ENCODE data around the gene SIL1. TPM values are rescaled to one million over a fixed set of nuclear protein-coding genes. Genes with fewer than 3 reads are reported as not detected.

Gene SIL1
- total and polyA plus RNA-seq, 2 donors (not counting 3 experiments of a cell fraction or from before 2014, with no cell fraction given) = 47.6 to 67.2 TPM

DNA sequence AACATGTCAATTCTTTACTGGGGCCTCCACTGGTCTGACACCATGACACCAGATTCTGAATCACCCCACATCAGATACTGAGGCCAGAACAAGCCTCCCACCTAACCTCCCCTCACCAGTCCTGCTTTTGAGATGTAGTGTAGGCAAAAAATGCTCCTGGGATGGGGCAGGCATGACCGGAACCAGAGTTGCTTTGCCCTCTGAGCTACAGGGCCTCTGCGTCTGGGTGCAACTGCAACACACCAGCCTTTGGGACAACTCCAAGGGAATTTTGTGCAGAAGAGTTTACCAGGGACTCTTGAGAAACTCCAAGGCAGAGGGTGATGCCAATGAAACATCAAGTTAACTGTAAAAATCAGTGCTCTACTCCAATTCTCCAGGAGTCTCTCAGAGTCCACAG is 79.4 kb downstream of the SIL1 start:
- CTCF ChIA-PET = no interaction called here
- dilution Hi-C loops (cut with MboI; ENCODE audit: extremely low pct_ligation_motif_present, low sequenced_read_pairs) = no loop called here

More for the DNA sequence above, 79.4 kb downstream of the SIL1 start:
- TF ChIP-seq EZH2 (IDR thresholded peaks at IDR 0.05; ENCODE audit: borderline replicate concordance, low read depth, low read length, severe bottlenecking) (no peak), POLR2A (IDR thresholded peaks at IDR 0.05; ENCODE audit: low read depth, low read length) (no peak), MYC (IDR thresholded peaks at IDR 0.05; ENCODE audit: low read depth, low read length) (no peak), POLR2AphosphoS5 (IDR thresholded peaks at IDR 0.05; ENCODE audit: insufficient read depth, low read depth, low read length) (no peak), GATA2 (IDR thresholded peaks at IDR 0.05; ENCODE audit: insufficient read depth, insufficient read length, low read depth, low read length) (no peak), FOS (IDR thresholded peaks at IDR 0.05; ENCODE audit: borderline replicate concordance, insufficient read depth, low read length) (no peak), JUN (IDR thresholded peaks at IDR 0.05; ENCODE audit: borderline replicate concordance, insufficient read depth, insufficient read length, low read depth) (no peak)
- TF ChIP-seq, protein P1, sequence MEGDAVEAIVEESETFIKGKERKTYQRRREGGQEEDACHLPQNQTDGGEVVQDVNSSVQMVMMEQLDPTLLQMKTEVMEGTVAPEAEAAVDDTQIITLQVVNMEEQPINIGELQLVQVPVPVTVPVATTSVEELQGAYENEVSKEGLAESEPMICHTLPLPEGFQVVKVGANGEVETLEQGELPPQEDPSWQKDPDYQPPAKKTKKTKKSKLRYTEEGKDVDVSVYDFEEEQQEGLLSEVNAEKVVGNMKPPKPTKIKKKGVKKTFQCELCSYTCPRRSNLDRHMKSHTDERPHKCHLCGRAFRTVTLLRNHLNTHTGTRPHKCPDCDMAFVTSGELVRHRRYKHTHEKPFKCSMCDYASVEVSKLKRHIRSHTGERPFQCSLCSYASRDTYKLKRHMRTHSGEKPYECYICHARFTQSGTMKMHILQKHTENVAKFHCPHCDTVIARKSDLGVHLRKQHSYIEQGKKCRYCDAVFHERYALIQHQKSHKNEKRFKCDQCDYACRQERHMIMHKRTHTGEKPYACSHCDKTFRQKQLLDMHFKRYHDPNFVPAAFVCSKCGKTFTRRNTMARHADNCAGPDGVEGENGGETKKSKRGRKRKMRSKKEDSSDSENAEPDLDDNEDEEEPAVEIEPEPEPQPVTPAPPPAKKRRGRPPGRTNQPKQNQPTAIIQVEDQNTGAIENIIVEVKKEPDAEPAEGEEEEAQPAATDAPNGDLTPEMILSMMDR (IDR thresholded peaks at IDR 0.05; ENCODE audit: extremely low read depth in 1 of 2, insufficient read depth in 1 of 2, low read depth in 1 of 2, low read length in 2 of 2) = no peak
- POLR2A ChIA-PET = no interaction called here
- Histone ChIP-seq H3K36me3 (ENCODE audit: control insufficient read depth in 2 of 2, extremely low read depth in 1 of 2, insufficient read depth in 2 of 2, low read length in 2 of 2) (peaks cover 0 to 9% of the 10 kb centered on the region in 2 experiments), H3K4me3 (replicated peaks in 1 of 3; ENCODE audit: insufficient read depth in 1 of 3, low read depth in 1 of 3, low read length in 3 of 3) (no peak overlapping the region), H3K9ac (replicated peaks; ENCODE audit: extremely low read depth, insufficient read depth, low read length) (no peak overlapping the region), H2AFZ (ENCODE audit: low read depth, low read length) (no peak overlapping the region), H3K79me2 (ENCODE audit: control insufficient read depth, insufficient read depth, low read length) (no peaks in the 10 kb centered on the region), H3K27me3 (ENCODE audit: control insufficient read depth in 2 of 2, insufficient read depth in 2 of 2, low read length in 2 of 2) (no peaks in the 10 kb centered on the region), H4K20me1 (replicated peaks; ENCODE audit: control insufficient read depth, extremely low read depth, insufficient read depth, low read length) (no peaks in the 10 kb centered on the region), H3K4me2 (ENCODE audit: insufficient read depth, low read length) (no peak overlapping the region), H3K9me3 (replicated peaks; ENCODE audit: control insufficient read depth, insufficient read depth, low read length) (no peaks in the 10 kb centered on the region), H3K4me1 (ENCODE audit: control insufficient read depth, extremely low read depth, insufficient read depth, low read length) (no peaks in the 10 kb centered on the region), H3K9me1 (replicated peaks; ENCODE audit: control insufficient read depth, extremely low read depth, insufficient read depth, low read length) (no peaks in the 10 kb centered on the region), H3K27ac (ENCODE audit: insufficient read depth, low read depth, low read length) (no peak overlapping the region)
- DNase-seq (ENCODE audit: low read depth, low spot score) (no peak), FAIRE-seq (no peak)
- BruUV-seq (replicated peaks) = no TSS peak
- intact Hi-C loops (cut with micrococcal nuclease) = no loop called here
